ENCODE results near the gene SPON1.

Gene SPON1

DNA sequence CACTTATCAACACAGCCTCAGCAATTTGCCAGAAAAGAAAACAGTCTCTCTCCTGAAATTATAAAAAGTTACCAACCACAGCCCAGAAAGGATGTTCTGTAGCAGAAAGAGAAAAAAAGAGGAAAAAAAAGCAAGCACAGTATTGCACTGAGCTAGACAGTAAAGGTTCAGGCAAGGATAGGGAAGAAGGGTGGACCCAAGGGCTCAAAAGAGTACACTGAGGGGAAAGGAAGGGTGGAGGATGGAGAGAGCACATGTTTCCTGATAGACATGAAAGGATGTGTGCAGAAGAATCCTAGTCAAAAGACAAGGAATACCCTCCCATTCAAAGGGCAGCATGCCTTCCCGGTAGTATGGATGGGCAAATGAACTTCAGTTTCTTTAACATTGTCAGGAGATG, 337.4 kb downstream of the SPON1 start:
- DNase-seq, result no peak

DNA sequence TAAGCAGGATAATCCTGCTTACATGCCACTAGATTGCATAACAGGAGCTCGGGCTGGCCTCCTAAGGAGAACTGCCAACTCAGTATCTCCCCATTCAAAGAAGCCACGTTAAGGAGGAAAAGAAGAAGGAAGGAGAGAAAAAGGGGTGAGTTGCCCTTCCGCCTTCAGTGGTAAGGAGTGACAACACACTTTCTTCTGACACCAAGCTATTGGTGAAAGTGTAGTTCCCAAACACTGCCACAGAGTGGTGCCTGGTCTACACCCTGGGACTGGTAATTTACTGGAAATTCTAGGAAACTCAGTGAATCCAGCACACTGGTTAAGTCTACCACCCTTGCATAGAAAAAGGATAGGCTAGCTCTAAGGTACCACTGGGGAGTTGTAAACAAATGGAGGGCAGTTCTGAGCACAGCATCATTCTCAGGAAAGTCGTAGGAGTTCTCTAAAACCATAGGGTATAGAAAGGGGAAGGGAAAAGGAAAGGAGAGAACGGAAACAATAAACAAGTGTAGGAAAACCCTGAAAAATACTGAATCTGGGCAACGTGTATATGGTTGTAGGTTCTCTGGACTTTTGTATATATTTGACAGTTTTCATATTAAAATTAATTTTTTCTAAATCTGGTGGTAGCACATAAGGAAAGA, 338.3 kb downstream of the SPON1 start:
- DNase-seq, result no peak

DNA sequence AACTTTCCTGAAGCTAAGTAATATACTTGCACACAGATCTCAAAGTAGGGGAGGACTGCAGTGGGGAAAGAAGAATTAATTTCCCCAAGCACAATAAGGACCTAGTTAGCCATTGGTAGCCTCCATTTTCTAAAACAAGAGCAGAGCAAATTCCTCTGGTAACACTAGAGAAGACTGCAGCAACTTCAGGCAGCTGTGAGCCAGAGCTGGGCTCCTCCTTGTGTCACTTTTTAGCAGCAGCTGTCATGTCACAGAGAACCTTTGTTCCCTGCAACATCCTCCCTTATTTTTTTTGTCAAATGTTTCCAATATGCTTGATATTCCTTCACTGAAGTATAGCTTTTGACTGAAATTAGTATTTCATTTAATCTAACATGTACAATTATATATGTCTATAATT, 342.1 kb downstream of the SPON1 start:
- no peak for DNase-seq

DNA sequence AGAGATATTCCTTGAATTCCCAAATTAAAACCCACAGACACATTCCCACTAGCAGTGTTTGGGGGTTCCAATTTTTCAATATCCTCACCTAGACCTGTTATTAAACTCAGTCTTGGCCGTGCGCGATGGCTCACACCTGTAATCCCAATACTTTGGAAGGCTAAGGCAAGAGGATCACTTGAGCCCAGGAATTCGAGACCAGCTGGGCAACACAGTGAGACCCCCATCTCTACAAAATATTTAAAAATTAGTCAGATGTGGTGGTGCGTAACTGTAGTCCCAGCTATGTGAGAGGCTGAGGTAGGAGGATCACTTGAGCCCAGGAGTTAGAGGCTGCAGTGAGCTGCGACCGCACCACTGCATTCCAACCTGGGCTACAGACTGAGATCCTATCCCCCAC, 343.1 kb downstream of the SPON1 start:
- no peak for DNase-seq

DNA sequence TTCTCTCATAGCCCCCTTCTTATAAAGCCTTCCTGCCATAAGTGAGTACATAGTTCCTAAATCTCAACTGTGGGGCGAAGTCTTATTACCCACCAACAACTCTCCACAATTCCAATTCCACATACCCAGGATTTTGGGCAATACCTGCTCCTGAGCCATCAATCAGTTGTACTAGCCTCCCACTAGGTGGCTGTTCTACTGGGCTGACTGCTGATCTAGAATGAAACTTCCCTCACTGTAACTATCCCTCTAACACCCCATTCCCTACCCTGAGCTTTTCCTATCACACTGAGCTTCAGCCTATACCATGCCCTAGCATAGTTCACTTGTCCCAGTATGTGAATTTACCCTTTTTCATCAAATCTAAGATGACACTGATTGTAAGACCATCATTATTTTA, 344.0 kb downstream of the SPON1 start:
- no peak for DNase-seq

DNA sequence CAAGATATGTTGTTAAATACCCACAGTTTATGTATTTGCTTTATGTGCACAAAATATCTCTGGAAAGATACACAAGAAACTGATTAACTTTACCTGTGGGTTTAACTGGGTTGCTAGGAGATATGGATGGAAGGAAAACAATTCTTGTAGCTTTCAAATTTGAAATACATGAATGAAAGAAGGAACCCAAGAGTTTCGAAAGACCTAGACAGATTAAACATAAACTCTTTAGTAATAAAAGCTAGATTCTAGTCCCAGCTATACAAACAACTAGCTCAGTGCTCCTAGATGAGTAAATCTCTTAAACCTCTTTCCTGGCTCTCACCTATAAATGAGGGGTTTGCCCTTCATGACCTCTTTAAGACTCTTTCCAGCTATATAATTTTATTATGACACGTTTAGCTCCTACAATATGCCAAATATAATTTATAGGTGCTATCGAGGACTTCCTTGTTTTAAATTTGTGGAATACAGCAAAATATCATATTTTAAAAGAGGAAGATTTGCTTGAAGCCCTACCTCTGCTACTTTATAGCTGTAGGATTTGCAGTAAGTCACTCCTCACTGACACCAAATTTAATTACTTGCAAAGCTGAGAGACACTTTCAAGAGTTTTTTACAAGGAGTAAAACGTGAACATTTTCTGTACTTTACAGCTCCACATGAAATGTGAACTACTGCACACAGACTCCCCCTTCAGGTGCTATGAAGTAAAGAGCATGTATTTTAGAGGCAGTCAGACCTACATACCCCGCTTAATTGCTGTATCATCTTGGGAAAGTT, 345.8 kb downstream of the SPON1 start:
- no peak for DNase-seq

DNA sequence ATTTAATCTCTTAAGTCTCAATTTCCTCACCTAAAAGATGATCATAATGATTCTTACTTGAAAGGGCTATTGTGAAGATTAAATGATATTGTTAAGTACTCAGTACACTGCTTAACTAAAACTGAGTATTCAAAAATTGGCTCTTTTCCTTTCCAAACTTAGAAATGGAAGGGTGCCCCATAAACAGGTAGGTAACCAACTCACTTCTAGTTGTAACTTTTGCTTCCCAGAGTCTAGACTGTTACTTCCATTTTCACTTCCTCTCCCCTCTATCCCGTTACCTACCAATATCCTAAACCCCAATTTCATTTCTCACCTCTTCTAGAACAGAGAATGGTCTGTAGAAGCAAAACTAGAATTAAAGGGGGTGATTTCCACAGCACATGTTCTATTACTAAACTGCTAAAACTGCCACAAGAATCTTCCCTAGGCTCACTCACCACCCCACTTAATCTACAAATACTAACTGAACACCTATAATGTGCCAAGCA, 346.4 kb downstream of the SPON1 start:
- no peak for DNase-seq

DNA sequence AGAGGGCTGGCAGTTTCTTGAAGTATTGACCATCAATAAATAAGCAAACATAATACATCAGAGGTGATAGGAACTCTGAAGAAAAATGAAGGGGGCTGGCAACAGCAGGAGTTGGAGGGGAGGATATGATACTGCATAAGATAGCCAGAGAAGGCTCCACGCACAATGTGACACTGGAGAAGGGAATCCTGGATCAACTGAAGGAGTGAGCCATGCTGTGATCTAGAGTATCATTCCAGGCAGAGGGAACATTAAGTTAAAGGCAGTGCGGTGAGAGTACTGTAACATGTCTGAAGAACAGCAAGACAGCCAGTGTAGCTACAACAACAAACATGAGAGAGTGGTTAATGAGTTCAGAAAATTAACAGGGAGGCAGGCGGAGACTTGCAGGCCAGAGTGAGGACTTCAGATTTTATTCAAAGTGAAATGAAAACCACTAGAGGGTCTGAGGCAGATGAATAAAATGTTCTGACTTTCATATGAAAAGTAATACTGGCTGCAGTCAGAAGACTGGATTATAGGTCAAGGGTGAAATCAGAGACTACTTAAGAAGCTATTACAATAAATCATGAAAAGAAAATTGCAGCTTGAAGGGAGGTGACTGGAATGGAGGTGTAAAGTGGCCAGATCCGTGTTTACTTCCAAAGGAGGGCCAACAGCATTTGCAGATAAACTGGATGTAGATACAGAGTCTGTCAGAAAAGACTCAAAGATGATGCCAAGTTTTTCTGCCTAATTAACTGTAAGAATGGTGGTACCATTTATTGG, 347.1 kb downstream of the SPON1 start:
- no peak for DNase-seq

DNA sequence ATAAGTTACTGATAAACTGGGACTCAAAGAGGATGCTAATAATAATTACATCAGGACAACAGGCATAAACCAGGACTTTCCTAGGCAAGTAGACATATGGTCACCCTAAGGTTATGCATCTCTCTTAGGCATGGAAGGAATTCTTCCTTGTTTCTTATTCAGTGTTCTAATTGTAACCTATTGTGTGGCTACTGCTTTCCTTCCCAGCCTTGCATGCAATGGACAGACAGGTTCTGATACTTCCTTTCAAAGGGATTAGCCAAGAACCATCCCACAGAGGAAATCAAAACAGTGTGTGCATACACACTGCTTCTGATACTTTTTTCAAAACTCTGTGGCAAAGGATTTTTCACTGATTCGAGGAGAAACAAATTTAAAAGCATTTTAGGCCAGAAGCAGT, 348.2 kb downstream of the SPON1 start:
- no peak for DNase-seq

DNA sequence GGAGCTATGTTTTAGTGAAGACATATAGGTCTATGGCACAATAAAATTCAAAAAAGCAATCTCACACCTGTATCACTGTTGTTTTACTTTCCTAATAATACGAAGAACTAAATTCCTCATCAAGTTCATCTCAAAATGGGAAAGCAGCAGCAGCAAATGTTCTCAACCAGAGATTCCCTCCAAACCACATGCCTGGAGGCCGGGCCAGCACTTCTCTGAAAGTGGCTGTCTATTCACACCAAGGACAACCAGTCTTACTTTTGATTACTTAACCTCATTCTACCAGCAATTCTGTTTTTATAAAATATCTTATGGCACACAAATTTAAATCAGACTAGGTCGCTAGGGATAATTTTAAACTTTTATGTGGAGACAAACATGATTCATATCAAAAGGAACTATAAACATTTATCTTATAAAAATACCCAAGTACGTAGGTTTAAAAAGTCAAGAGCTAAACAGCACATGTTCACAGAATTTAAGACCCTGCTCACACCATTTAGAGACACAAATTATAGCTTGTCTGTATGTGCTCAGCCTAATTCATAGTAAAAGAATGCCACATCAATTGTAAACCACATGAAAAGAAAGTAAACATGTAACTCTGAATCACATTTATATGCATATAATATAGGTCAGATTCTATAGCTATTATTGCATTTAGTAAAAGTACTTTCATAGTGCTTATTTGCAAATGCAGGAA, 350.4 kb downstream of the SPON1 start:
- DNase-seq, result no peak

DNA sequence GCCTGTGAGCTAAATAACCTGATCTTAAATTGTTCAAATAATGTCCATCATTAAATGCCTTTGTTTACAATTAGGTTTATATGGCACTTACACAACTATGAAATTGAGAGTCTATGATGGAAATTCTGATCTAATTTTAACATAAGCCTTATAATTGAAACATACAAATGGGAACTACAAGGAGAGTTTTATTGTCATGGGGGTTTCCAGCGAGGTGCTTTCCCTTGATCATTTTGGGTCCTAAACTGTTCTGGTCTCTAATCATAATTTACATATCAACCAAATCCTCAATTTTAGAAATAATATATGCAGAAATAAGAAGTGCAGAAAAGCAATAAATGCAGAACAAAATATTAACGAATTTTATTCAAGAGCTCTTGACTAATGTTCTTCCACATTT, 351.6 kb downstream of the SPON1 start:
- DNase-seq, result no peak

DNA sequence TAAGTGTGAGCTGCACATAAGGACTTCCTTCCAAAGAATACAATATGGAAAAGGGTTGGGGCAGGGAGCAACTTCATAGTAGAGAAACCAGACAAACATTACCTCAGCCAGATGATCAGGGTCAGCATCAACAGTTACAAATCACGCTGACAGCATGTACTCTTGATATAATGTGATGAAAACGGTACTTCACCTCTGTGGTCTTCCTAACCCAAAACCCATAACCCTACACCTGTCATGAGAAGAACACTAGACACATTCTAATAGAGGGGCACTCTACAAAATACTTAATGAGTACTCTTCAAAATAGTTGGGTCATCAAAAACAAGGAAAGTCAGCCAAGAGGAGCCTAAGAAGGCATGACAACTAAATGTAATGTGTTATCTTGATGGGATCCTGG, 352.6 kb downstream of the SPON1 start:
- no peak for DNase-seq

All from NCI-H1436 treated with DMSO at 0.1 percent for 48 hours (cell line).